ENCODE results near the gene C19orf47.

DNA sequence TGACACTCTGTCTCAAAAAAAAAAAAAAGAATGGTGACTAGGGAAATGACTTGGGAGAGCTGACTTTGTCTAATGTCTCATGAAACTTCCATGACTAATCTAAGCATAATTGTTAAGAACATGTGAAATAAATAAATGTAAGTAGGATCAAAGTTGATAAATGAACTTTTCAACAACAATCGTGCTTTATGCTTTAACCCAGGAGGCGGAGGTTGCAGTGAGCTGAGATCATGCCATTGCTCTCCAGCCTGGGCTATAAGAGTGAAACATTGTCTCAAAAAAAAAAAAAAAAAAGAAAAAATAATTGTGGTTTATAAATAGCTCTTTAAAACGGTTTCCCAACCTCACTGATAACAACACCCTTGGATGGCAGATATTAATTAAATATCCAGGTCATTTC, 50.2 kb downstream of the C19orf47 start:
- TF ChIP-seq EP300 (IDR thresholded peaks at IDR 0.05) (no peak), CTCF (IDR thresholded peaks at IDR 0.05) (no peak), POLR2AphosphoS5 (IDR thresholded peaks at IDR 0.05) (no peak)
